Measurements from ENCODE around the gene RBMS1.
A peak's percentile ranks its signal among the peaks of the same experiment; 100 is the strongest.
"Not testable (repeated sequence)": the region's sequence is repeated elsewhere in the genome, so short reads cannot be mapped to it uniquely, and the experiment has no call there.

RBMS1 gene

DNA sequence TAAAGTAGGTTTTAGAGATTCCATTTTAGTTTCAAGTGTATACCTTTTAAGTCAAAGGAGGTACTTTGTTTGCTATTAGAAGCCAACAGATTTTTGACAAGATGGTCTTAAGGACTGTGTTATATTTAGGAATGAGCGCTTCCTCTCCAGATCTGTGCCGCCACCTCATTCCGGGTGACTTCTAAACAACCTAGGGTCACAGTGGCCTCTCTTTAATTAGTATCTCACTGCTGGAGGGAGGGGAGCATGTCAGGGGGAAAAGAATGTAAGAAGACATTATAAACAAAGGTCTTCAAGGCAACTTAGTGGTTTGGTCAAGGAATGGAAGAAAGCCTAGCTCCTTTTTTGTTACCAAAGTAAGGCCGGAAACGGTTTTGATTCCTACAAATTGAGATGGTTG is 67.0 kb downstream of the RBMS1 start:
- H3K4me3 ChIP-seq (ENCODE audit: control insufficient read depth, low read depth, low read length), result no peak overlapping the region
- no peak for DNase-seq (ENCODE audit: low read depth)
- no peak for TF ChIP-seq CTCF (conservative IDR thresholded peaks at IDR 0.05; ENCODE audit: control insufficient read depth, insufficient read depth, low read depth, low read length)

GRCh38 chr2:160425434-160426151 is 68.0 kb downstream of the RBMS1 start:
- no peak for TF ChIP-seq CTCF (conservative IDR thresholded peaks at IDR 0.05; ENCODE audit: control insufficient read depth, insufficient read depth, low read depth, low read length)
- peak; percentile 67 for DNase-seq (ENCODE audit: low read depth)
- H3K4me3 ChIP-seq (ENCODE audit: control insufficient read depth, low read depth, low read length), result no peak overlapping the region

DNA sequence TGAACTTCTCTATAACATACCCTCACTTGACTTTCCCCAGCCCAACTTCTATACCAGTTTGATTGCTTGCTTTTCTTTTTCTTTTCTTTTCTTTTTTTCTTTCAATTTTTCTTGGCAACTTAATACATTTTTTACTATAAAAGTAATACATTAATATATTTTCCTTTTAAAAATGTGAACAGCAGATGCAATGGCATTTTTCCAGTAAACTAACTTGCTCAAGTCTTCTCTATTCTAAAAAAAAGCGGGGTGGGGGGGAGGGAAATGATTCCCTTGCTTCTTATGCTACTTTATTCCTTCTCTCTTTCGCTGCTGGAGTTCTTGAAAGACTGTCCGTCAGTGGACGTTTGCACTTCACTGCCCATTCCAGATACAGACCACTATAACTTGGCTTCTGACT is 70.5 kb downstream of the RBMS1 start:
- DNase-seq (ENCODE audit: low read depth), result no peak
- TF ChIP-seq CTCF (conservative IDR thresholded peaks at IDR 0.05; ENCODE audit: control insufficient read depth, insufficient read depth, low read depth, low read length), result no peak
- H3K4me3 ChIP-seq (ENCODE audit: control insufficient read depth, low read depth, low read length), result no peak overlapping the region

DNA sequence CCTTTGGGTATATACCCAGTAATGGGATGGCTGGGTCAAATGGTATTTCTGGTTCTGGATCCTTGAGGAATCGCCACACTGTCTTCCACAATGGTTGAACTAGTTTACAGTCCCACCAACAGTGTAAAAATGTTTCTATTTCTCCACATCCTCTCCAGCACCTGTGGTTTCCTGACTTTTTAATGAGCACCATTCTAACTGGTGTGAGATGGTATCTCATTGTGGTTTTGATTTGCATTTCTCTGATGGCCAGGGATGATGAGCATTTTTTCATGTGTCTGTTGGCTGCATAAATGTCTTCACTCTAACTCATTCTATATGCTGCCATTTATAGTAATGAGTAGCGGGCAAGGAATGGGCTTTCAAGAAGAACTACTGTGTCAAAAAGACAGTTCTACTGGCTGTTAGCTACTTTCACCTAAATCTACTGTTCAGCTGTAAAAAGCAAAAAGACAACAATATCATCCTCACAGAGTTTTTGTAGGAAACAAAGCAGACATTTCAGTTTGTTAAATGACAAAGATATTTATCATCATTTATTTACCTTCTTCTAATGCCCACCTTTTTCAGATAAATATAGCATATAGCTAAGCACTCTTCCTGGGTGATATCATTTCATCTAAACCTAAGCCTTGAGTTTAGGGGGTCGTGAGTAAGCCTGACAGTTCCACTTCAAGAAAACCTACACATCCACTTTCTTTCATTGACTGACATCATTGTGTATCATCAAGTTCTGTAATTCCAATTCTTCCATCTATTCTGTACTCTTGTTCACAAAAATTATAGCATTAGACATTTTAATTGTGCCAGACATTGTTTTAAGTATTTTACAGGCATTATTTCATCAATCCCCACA is 71.7 kb downstream of the RBMS1 start:
- not testable (repeated sequence) for DNase-seq (ENCODE audit: low read depth); H3K4me3 ChIP-seq (ENCODE audit: control insufficient read depth, low read depth, low read length)

GRCh38 chr2:160420711-160421110 is 72.9 kb downstream of the RBMS1 start:
- H3K4me3 ChIP-seq (ENCODE audit: control insufficient read depth, low read depth, low read length), result no peak overlapping the region
- no peak for DNase-seq (ENCODE audit: low read depth)
- TF ChIP-seq CTCF (conservative IDR thresholded peaks at IDR 0.05; ENCODE audit: control insufficient read depth, insufficient read depth, low read depth, low read length), result no peak

- no peak overlapping the region for H3K4me3 ChIP-seq (ENCODE audit: control insufficient read depth, low read depth, low read length)
- no peak for TF ChIP-seq CTCF (conservative IDR thresholded peaks at IDR 0.05; ENCODE audit: control insufficient read depth, insufficient read depth, low read depth, low read length)
- DNase-seq (ENCODE audit: low read depth), result peak; percentile 90
These were observed 73.7 kb downstream of the RBMS1 start for GRCh38 chr2:160419776-160420505.

GRCh38 chr2:160418853-160419252 is 74.8 kb downstream of the RBMS1 start:
- DNase-seq (ENCODE audit: low read depth), result no peak

More at GRCh38 chr2:160418853-160419252, 74.8 kb downstream of the RBMS1 start:
- TF ChIP-seq CTCF (conservative IDR thresholded peaks at IDR 0.05; ENCODE audit: control insufficient read depth, insufficient read depth, low read depth, low read length), result no peak
- no peak overlapping the region for H3K4me3 ChIP-seq (ENCODE audit: control insufficient read depth, low read depth, low read length)

Data from fibroblast of mammary gland (primary cell).